Dendritic cell treated with granulocyte-macrophage colony-stimulating factor and Interleukin-4, amounts not matched to agents 40 ng/mL and 50 ng/mL, for 4 days (primary cell): Measurements from ENCODE around the gene PAEP.

ENCODE experiments used
- H3K27ac Mint-ChIP-seq: one replicate; pipeline ENCODE4 v1.8.0; 2022; ENCODE audit warnings: mild to moderate bottlenecking, mixed read lengths
- H3K27me3 Mint-ChIP-seq: one replicate; pipeline ENCODE4 v1.8.0; 2022; ENCODE audit warnings: mild to moderate bottlenecking, mixed read lengths
- H3K36me3 Mint-ChIP-seq: one replicate; pipeline ENCODE4 v1.8.0; 2022; ENCODE audit warnings: low read depth, mixed read lengths
- H3K4me1 Mint-ChIP-seq: one replicate; pipeline ENCODE4 v1.8.0; 2022; ENCODE audit warnings: low read depth, mixed read lengths
- H3K4me3 Mint-ChIP-seq: one replicate; pipeline ENCODE4 v1.8.0; 2022; ENCODE audit warnings: mild to moderate bottlenecking, moderate library complexity, mixed read lengths
- H3K9me3 Mint-ChIP-seq: one replicate; pipeline ENCODE4 v1.8.0; 2022; ENCODE audit warnings: mixed read lengths
- intact Hi-C: fragments of 100-400 bp; cut with micrococcal nuclease; formaldehyde crosslinking; loops from one replicate; pipeline ENCODE4 v1.15.0; 2022

The PAEP gene

DNA sequence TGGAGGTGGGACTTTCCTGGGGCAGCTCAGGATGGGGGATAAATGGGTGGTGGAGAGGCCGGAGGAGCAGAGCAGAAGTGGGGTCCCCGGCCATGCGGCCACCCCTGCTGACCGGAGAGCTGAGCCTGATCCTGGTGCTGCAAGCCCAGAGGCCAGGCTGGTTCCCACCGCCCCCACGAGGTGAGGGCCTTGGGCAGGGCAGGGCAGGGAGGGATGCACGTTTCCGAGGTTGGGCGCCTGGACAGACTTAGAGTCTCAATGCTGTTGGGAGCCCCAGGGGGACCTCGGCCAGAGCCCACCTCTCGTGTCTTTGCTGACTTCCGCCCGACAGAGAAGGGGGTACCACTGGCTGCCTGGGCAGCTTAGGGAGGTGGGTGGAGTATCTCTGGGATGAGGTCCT, 10.1 kb upstream of the PAEP start:
- Mint-ChIP-seq H3K27ac (no peak overlapping the region), H3K27me3 (peaks cover 7% of the 10 kb centered on the region), H3K4me3 (no peak overlapping the region), H3K9me3 (no peaks in the 10 kb centered on the region), H3K4me1 (no peaks in the 10 kb centered on the region), H3K36me3 (no peaks in the 10 kb centered on the region)
- intact Hi-C loops = no loop called here

DNA sequence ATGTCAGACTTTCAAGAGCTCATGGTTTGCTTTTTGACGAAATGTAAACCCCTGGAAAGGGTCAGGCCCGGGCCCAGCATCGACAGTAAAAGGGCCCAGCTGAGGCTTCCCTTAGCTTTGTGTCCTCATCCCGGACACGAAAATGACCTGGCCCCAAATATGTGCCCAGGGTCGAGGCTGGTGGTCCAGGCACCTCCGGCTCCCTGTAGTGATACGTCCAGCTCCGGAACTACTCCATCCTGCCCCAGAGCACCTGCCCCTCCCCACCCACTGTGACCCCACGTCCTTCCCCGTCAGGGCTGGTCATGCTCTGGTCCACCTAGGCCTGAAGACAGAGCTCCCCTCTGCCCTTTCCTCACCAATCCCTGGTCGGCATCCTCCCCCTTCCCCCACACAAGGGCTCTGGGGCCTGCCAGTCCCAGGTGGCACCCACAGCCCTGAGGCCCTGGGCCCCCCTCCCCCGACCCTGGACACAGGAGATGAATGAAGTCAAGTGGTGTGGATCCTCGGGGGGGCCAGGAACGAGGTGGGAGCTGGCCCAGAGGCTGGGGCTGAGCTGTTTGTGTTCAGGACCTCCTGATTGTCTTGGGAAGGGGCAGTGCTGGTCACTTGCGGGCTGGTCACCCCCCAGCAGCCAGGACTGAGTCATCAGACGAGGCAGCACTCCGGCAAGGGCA, 9.4 kb upstream of the PAEP start:
- Mint-ChIP-seq H3K36me3 (no peaks in the 10 kb centered on the region), H3K27ac (no peak overlapping the region), H3K4me3 (no peak overlapping the region), H3K9me3 (no peaks in the 10 kb centered on the region), H3K27me3 (peaks cover 7% of the 10 kb centered on the region), H3K4me1 (no peaks in the 10 kb centered on the region)
- intact Hi-C loops = no loop called here

DNA sequence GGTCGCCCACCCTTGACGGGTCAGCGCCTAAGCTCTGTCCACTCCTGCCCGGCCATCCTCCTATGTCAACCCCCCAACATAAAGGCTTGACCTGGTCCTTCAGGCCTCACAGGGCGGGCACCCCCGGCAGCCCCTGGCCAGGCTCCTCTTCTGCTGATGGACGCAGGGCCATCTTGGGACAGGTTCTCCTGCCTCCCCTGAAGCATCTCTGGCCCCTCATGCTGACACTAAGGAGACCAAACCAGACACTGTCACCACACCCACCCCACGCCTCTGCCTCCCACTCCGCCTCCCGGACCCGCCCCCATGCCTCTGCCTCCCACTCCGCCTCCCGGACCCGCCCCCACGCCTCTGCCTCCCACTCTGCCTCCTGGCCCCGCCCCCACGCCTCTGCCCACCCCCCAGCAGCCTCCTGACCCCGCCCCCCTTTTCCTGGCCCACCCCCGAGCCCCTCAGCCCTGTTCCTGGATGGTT, 8.8 kb upstream of the PAEP start:
- Mint-ChIP-seq H3K4me3 (no peak overlapping the region), H3K4me1 (no peaks in the 10 kb centered on the region), H3K9me3 (no peaks in the 10 kb centered on the region), H3K36me3 (no peaks in the 10 kb centered on the region), H3K27ac (no peak overlapping the region), H3K27me3 (peaks cover 7% of the 10 kb centered on the region)
- intact Hi-C loops = no loop called here

DNA sequence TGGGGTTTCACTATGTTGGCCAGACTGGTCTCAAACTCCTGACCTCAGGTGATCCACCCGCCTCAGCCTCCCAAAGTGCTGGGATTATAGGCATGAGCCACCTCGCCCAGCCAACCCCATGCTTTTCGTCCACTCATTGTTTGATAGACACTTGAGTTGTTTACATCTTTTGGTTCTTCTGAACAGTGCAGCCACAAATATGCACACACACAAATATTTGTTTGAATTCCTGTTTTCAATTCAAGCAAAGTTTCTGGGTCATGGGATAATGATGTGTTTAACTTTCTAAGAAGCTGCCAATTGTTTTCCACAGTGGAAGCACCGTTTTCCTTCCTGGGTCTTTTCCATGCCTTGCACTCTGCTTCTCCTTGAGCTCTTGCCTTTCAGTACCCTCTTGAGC, 6.8 kb upstream of the PAEP start:
- peaks cover 10% of the 10 kb centered on the region for H3K27me3 Mint-ChIP-seq
- intact Hi-C loops = no loop called here
- H3K36me3 Mint-ChIP-seq = no peaks in the 10 kb centered on the region
- H3K4me3 Mint-ChIP-seq = no peak overlapping the region
- H3K9me3 Mint-ChIP-seq = no peaks in the 10 kb centered on the region
- no peak overlapping the region for H3K27ac Mint-ChIP-seq
- H3K4me1 Mint-ChIP-seq = no peaks in the 10 kb centered on the region

DNA sequence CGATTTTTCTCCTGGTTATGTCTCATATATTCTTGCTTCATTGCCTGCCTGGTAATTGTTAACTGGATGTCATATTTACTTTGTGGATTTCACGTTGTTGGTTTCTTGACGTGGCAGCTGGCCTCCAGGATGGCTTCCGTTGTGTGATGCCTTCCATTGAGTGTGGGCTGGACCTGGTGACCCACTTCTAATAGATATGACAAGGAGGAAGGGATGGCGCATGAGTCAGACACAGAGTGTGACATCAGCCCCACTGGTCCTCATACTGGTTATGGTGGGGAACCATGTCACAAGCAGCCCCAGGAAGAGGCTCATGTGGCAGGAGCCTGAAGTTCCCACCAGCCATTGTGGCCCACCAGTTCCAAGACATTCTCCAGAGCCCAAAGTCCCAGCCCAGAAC, 6.4 kb upstream of the PAEP start:
- Mint-ChIP-seq H3K4me3 (no peak overlapping the region), H3K9me3 (no peaks in the 10 kb centered on the region), H3K27ac (no peak overlapping the region), H3K36me3 (no peaks in the 10 kb centered on the region), H3K27me3 (peaks cover 11% of the 10 kb centered on the region), H3K4me1 (no peaks in the 10 kb centered on the region)
- intact Hi-C loops = no loop called here

DNA sequence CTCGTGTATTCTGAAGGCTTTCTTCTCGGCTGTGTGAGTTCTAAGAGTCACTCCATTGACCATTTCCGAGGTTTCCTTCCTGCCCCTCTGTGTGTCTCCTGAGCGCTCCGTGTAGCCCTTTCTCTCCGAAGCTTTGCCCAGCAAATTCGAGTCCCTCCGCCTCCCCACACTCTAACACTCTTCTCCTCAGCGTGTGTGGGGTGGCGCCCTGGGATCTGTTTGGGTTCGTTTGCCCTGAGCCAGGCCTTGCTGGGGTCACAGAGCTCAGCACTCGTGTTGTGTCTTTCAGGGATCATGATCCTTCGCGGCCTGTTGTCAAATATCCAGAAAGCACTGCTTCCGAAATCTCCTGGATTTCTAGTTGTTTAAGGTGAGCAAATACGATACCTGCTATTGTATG, 5.6 kb upstream of the PAEP start:
- intact Hi-C loops = no loop called here
- Mint-ChIP-seq H3K4me3 (no peak overlapping the region), H3K36me3 (no peaks in the 10 kb centered on the region), H3K9me3 (no peaks in the 10 kb centered on the region), H3K27me3 (peaks cover 11% of the 10 kb centered on the region), H3K4me1 (no peaks in the 10 kb centered on the region), H3K27ac (no peak overlapping the region)

DNA sequence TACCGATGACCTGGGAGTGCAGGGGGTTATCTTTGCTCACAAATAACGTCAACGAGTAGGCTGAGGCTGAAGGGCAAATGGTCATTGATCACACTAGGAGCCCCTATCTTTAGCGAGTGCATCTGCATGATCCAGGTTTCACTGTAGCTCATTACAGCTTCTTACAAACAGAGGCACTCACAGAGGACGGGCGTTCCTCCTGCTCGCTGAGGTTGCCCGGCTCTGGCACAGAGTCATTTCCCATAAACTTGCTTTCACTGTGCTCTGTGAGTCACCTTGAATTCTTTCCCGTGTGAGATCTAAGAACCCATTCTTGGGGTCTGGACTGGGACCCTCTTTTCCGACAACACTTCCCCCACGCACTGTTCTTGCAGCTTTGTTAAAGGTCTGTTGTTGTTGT, 1.9 kb upstream of the PAEP start:
- Mint-ChIP-seq H3K9me3 (no peaks in the 10 kb centered on the region), H3K27ac (no peak overlapping the region)

DNA sequence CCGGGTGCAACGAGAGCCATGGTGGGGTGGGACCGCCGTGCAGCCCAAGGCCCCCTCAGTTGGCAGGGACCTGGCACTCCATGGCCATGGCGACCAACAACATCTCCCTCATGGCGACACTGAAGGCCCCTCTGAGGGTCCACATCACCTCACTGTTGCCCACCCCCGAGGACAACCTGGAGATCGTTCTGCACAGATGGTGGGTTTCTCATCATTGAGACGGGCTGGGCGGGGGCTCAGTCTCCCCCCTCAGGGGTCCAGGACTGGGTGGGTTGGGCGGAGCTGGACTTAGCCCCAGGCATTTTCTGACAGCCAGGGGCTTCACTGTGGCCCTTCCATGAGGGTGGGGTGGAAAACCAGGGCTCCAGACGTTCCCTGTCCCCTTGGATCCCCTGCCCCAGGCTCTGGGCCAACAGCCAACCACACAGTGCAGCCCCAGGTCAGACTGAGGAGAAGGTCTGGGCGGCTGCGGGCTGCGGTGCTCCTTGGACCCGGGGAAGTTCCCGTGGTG, 734 bp downstream of the PAEP start:
- Mint-ChIP-seq H3K36me3 (no peaks in the 10 kb centered on the region), H3K27me3 (peaks cover 7% of the 10 kb centered on the region), H3K4me1 (no peaks in the 10 kb centered on the region), H3K27ac (no peak overlapping the region), H3K9me3 (no peaks in the 10 kb centered on the region), H3K4me3 (no peak overlapping the region)
- intact Hi-C loops = no loop called here

More for the DNA sequence above, 1.9 kb upstream of the PAEP start:
- Mint-ChIP-seq H3K27me3 (peaks cover 11% of the 10 kb centered on the region), H3K36me3 (no peaks in the 10 kb centered on the region), H3K4me1 (no peaks in the 10 kb centered on the region), H3K4me3 (no peak overlapping the region)
- intact Hi-C loops = no loop called here

DNA sequence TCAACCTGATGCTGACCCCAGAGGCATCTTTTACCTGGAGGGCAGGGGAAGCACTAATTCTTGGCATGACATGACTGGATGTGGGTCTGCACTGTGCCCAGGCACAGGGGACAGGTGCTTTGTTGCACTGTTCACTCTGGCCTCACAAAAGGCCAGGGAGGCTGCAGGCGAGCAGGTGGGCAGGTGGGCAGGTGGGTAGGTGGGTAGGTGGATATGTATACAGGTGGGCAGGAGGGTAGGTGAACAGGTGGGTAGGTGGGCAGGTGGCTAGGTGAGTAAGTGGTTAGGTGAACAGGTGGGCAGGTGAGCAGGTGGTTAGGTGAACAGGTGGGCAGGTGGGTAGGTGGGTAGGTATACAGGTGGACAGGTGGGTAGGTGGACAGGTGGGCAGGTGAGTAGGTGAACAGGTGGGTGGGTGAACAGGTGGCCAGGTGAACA, 1.5 kb downstream of the PAEP start:
- intact Hi-C loops = no loop called here
- Mint-ChIP-seq H3K9me3 (no peaks in the 10 kb centered on the region), H3K4me1 (no peaks in the 10 kb centered on the region), H3K4me3 (no peak overlapping the region), H3K27ac (no peak overlapping the region), H3K27me3 (peaks cover 7% of the 10 kb centered on the region), H3K36me3 (no peaks in the 10 kb centered on the region)

DNA sequence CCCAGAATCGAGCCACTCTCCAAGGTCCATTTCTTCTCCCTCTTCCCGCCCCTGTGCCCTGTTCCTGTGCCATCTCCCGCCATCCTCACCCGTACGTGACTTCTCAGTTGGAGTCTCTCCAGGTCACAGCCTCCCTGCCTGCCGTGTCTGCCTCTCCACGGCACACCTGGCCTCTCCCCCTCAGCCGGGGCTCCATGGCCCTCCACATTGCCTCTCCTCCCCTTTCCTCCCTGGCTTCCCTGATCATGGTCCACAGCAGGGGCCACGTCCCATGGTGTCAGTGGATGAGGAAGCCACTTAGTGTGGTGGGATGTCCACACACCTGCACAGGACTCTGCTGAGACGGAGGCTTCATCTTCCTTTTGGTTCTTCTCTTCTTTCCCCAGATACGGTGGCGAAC, 2.3 kb downstream of the PAEP start:
- H3K27me3 Mint-ChIP-seq = peaks cover 5% of the 10 kb centered on the region
- no peaks in the 10 kb centered on the region for H3K36me3 Mint-ChIP-seq
- no peaks in the 10 kb centered on the region for H3K9me3 Mint-ChIP-seq
- no peak overlapping the region for H3K27ac Mint-ChIP-seq
- H3K4me1 Mint-ChIP-seq = no peaks in the 10 kb centered on the region
- H3K4me3 Mint-ChIP-seq = no peak overlapping the region
- intact Hi-C loops = no loop called here

DNA sequence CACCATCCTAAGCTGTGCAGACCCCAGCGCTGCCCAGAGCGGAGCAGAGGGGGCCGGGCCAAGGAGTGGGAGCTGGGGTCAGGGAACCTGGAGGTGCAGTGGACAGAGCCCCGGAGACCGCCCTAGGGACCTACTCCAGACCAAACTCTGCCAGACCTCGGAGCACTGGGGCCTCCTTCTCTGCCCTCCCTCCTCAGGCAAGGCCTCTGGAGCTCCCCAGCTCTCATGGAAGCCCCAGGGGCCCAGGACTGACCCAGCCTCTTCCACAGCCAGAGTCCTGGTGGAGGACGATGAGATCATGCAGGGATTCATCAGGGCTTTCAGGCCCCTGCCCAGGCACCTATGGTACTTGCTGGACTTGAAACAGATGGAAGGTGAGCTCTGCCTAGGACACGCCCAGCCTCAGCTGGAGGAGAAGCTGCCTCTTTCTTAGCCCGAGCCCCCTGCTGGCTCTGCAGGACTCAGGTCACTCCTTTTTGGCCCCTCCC, 3.6 kb downstream of the PAEP start:
- peaks cover 7% of the 10 kb centered on the region for H3K27me3 Mint-ChIP-seq
- no peaks in the 10 kb centered on the region for H3K36me3 Mint-ChIP-seq
- H3K9me3 Mint-ChIP-seq = no peaks in the 10 kb centered on the region
- intact Hi-C loops = no loop called here
- H3K4me3 Mint-ChIP-seq = no peak overlapping the region
- H3K4me1 Mint-ChIP-seq = no peaks in the 10 kb centered on the region
- no peak overlapping the region for H3K27ac Mint-ChIP-seq

DNA sequence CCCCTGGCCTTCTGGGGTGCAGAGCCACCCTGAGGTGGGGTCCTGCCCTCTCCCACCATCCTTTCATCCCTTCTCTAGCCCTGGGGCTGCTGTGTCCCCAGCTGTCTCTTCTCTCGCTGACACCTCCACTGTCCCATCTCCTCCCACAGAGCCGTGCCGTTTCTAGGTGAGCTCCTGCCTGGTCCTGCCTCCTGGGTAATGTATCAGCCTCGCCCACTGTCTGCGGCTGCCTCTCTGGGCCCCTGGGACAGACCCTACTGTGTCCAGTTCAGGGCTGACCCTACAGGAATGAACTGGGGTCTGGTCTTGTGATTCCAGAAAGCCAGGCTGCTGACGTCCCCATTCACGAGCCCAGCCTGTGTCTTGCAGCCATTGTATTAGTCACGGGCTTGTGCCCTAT, 4.1 kb downstream of the PAEP start:
- Mint-ChIP-seq H3K27ac (no peak overlapping the region), H3K36me3 (no peaks in the 10 kb centered on the region), H3K4me3 (no peak overlapping the region), H3K27me3 (peaks cover 7% of the 10 kb centered on the region), H3K9me3 (no peaks in the 10 kb centered on the region), H3K4me1 (no peaks in the 10 kb centered on the region)
- intact Hi-C loops = no loop called here

DNA sequence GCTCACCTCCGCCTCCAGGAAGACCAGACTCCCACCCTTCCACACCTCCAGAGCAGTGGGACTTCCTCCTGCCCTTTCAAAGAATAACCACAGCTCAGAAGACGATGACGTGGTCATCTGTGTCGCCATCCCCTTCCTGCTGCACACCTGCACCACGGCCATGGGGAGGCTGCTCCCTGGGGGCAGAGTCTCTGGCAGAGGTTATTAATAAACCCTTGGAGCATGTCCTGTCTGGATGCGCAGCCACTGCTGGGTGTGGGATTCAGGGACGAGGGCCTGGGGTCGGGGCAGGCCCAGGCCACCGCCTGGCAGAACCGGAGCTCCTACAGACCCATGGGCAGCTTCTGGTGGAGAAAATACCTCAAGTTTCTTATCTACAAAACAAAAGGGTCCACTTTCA, 5.0 kb downstream of the PAEP start:
- Mint-ChIP-seq H3K27ac (no peak overlapping the region), H3K27me3 (peaks cover 7% of the 10 kb centered on the region), H3K4me3 (no peak overlapping the region), H3K9me3 (no peaks in the 10 kb centered on the region), H3K36me3 (no peaks in the 10 kb centered on the region), H3K4me1 (no peaks in the 10 kb centered on the region)
- intact Hi-C loops = no loop called here

DNA sequence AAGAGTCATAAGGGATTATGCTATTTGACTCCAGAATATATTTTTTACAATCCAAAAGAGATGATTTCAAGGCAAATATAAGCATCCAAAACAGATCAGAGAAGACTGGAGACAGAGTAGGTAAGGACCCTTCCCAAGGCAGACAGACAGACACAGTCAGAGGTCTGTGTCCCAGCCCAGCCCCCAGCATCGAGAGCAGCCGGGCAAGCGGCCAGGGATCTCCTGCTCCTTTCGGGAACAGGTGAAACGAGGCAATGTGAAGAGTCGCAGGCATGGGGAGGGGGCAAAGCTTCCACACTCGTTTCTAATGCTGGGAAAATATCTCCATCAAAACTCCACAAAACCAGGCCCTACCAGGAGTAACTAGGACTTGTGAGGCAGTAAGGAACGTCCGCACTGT, 5.8 kb downstream of the PAEP start:
- Mint-ChIP-seq H3K4me3 (no peak overlapping the region), H3K9me3 (no peaks in the 10 kb centered on the region), H3K4me1 (no peaks in the 10 kb centered on the region), H3K27me3 (peaks cover 7% of the 10 kb centered on the region), H3K27ac (no peak overlapping the region), H3K36me3 (no peaks in the 10 kb centered on the region)
- intact Hi-C loops = no loop called here

DNA sequence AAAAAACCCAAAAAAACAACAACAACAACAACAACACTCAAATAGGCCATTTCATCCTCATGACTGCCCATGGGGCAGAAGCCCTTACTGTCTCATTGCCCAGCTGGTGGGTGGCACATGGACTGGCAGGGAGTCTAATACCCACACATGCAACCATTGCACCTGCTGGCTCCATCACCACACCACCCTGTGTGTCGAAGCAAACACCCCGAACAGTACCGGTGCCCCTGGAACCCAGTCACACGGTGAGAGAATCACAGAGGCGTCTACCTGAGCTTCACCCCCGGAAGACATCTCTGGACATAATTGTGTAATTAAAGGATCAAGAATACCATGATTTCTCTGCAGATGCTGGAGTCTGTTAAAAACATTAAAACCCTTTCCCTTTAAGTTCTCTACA, 6.5 kb downstream of the PAEP start:
- Mint-ChIP-seq H3K36me3 (no peaks in the 10 kb centered on the region), H3K9me3 (no peaks in the 10 kb centered on the region), H3K4me3 (no peak overlapping the region), H3K4me1 (no peaks in the 10 kb centered on the region), H3K27ac (no peak overlapping the region), H3K27me3 (peaks cover 7% of the 10 kb centered on the region)
- intact Hi-C loops = no loop called here
